Mucosa of descending colon (tissue), 3 donors: ENCODE data around the gene ITGA4. TPM values are rescaled to one million over a fixed set of nuclear protein-coding genes. Genes with fewer than 3 reads are reported as not detected.

Source experiments
- ATAC-seq: fragments of 200-7000 bp; cut with Tn5 transposase; one replicate; pipeline ENCODE4 v1.9.1; 2020; ENCODE audit warnings: mild to moderate bottlenecking, moderate library complexity
- DNase-seq, 3 donors: peaks; one replicate each; pipeline ENCODE4 v3.0.0-alpha.2; 2020
- H3K36me3 ChIP-seq: fragments of 200-600 bp; one replicate; pipeline ENCODE4 v1.8.0; 2021; ENCODE audit warnings: low read depth, mild to moderate bottlenecking
- H3K4me1 ChIP-seq: fragments of 200-600 bp; one replicate; pipeline ENCODE4 v1.8.0; 2021; ENCODE audit warnings: low read depth, mild to moderate bottlenecking
- H3K4me3 ChIP-seq: fragments of 200-600 bp; one replicate; pipeline ENCODE4 v1.8.0; 2021; ENCODE audit warnings: mild to moderate bottlenecking
- H3K9me3 ChIP-seq: fragments of 200-600 bp; one replicate; pipeline ENCODE4 v1.8.0; 2021; ENCODE audit warnings: mild to moderate bottlenecking
- CTCF ChIP-seq: fragments of 200-600 bp; IDR thresholded peaks from one replicate; pipeline ENCODE4 v1.8.0; 2022; ENCODE audit warnings: antibody characterized with exemption, mild to moderate bottlenecking
- intact Hi-C, 2 donors: fragments of 100-400 bp; cut with DNase I in 1 of 2; cut with micrococcal nuclease in 1 of 2; formaldehyde crosslinking; loops; one replicate each; pipeline versions ENCODE4 v1.11.0 to v1.11.1; 2022; cut with DNase I, micrococcal nuclease
- long read RNA-seq, 2 donors: library from polyadenylated mRNA; unstranded; transcript quantifications; one replicate each; pipeline ENCODE4 v2.0.0, GENCODE V29; 2019 to 2021
- total RNA-seq, 3 donors: library from RNA; stranded (reverse); fragmentation: NEBNext Ultra II Directional in 2 of 3; extraction: Animal tissue kit (Norgen Biotek cat#: 25700) in 2 of 3; gene quantifications; one replicate each; pipeline versions ENCODE4 v1.2.1 to v1.2.4, GENCODE V29; 2021 to 2023
- donor health status: DM: no; HTN: no; CAD: no; lungs with moderate emphysema.
- donor health status: DM: no; HTN: no; CAD: no.
- donor health status: DM: no; HTN: yes; CAD: no.

ITGA4 gene
- total RNA-seq: 10 to 100 TPM in 2 of 3 donors, 1 to 10 TPM in 1; 6.8 to 13.4 (median 11.6) TPM
- long read RNA-seq, donor 1, full-length matches to known transcripts: 3 of 5 reads
- long read RNA-seq, donor 1, partial matches to known transcripts: 1 of 5 reads
- long read RNA-seq, donor 1, other reads (novel, unspliced or antisense): 1 of 5 reads
- long read RNA-seq, donor 2, partial matches to known transcripts: 1 of 4 reads
- long read RNA-seq, donor 2, other reads (novel, unspliced or antisense): 0 of 4 reads

- peak within 1 kb of the TSS; percentile 24 for H3K4me3 ChIP-seq
Measured at GRCh38 chr2:181457121-181457740, at the start of gene ITGA4. Gene ITGA4 (plus strand): TSS chr2:181457386. CDS start chr2:181457655, 269 bp downstream.

GRCh38 chr2:181408861-181409260 is 48.3 kb upstream of the ITGA4 start:
- TF ChIP-seq CTCF: no peak
- Histone ChIP-seq H3K9me3 (no peaks in the 10 kb centered on the region), H3K4me1 (no peaks in the 10 kb centered on the region), H3K4me3 (no peak overlapping the region), H3K36me3 (no peaks in the 10 kb centered on the region)
- no peak for DNase-seq
- intact Hi-C loops: no loop called here
- ATAC-seq: no peak

More at GRCh38 chr2:181457121-181457740, at the start of gene ITGA4:
- Histone ChIP-seq H3K4me1 (peaks cover 15% of the 10 kb centered on the region), H3K36me3 (no peaks in the 10 kb centered on the region), H3K9me3 (no peaks in the 10 kb centered on the region)
- intact Hi-C loops: no loop called here
- peak; percentile 71 for TF ChIP-seq CTCF
- DNase-seq: peak; percentile 82 to 91 (median 87)
- peak; percentile 93 for ATAC-seq

DNA sequence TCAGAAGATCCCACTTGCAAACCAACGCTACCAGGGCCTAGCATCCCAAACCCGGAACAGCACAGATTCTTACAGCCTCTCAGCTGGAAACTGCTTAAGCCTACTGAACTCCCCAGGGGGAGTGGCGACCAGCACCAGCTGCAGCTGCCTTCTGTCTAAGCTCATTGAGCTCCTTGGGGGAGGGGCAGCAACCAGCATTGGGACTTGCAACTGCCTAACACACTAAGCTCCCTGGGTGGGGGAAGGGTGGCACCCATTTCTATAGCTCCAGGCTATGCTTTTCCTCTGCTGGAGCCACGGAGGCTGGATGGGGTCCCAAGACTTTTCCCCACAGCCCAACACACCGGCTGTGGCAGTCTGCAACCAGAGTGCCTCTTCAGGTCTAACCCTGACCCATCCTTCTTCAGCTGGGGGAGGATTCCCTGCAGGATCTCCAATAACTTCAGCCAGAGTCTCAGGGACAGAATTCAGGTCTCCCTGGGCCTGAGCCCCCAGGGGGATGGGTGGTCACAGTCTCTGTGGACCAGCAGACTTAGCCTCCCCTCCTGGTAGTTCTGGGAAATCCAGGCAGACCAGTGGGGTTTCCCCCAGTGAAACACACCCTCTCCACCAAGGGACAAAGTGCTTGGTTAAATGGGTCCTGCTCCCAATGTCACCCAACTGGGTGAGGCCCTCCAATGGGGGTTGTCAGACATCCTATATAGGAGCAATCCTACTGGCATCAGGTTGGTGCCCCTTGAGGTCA is 45.9 kb upstream of the ITGA4 start:
- no peak for TF ChIP-seq CTCF
- peak; percentile 34 to 72 (median 51) for DNase-seq
- peak; percentile 58 for ATAC-seq
- Histone ChIP-seq H3K4me1 (no peaks in the 10 kb centered on the region), H3K4me3 (no peak overlapping the region), H3K36me3 (no peaks in the 10 kb centered on the region), H3K9me3 (peaks cover 7% of the 10 kb centered on the region)
- intact Hi-C loops: no loop called here

- intact Hi-C loops: no loop called here
- ATAC-seq (no peak), DNase-seq (no peak)
- peaks cover 7% of the 10 kb centered on the region for H3K9me3 ChIP-seq
- H3K4me1 ChIP-seq: no peaks in the 10 kb centered on the region
- H3K4me3 ChIP-seq: no peak overlapping the region
- TF ChIP-seq CTCF: no peak
- H3K36me3 ChIP-seq: no peaks in the 10 kb centered on the region
Measured at GRCh38 chr2:181419129-181419855, 37.9 kb upstream of the ITGA4 start.
